C1 segment of cervical spinal cord (tissue), 14 donors: ENCODE results near the gene GDI1.

Source experiments
- DNase-seq, 14 donors: peaks; one replicate each; lab custom pipeline; 2025; lab: John Stamatoyannopoulos, UW

Gene GDI1

GRCh38 chrX:154436374-154436982 lies 476 bp upstream of the GDI1 start:
- DNase-seq, result peak in 1 of 14 donors; percentile 66

- peak in 1 of 14 donors; percentile 3 for DNase-seq
These were observed 1.3 kb downstream of the GDI1 start for GRCh38 chrX:154437971-154438893.

GRCh38 chrX:154439841-154440240 lies 2.9 kb downstream of the GDI1 start:
- DNase-seq, result no peak

- DNase-seq, result peak in 1 of 14 donors; percentile 25
These were observed 3.8 kb downstream of the GDI1 start for GRCh38 chrX:154440623-154441357.

GRCh38 chrX:154441564-154441963 lies 4.6 kb downstream of the GDI1 start:
- DNase-seq, result no peak

GRCh38 chrX:154441984-154442707 lies 5.2 kb downstream of the GDI1 start:
- DNase-seq, result no peak

GRCh38 chrX:154443479-154443910 lies 6.5 kb downstream of the GDI1 start:
- no peak for DNase-seq

GRCh38 chrX:154443992-154444754 lies 7.2 kb downstream of the GDI1 start, which contains the start of gene FAM50A:
Gene FAM50A (plus strand): TSS chrX:154444141. CDS start chrX:154444236, 95 bp downstream.
- DNase-seq, result peak in 11 of 14 donors; percentile 23 to 77 (median 57)

- DNase-seq, result no peak
These were observed 7.8 kb downstream of the GDI1 start for GRCh38 chrX:154444755-154445246.

- no peak for DNase-seq
These were observed 8.8 kb downstream of the GDI1 start for GRCh38 chrX:154445776-154446175.

GRCh38 chrX:154446430-154446829 lies 9.5 kb downstream of the GDI1 start:
- no peak for DNase-seq

GRCh38 chrX:154448484-154448883 lies 11.5 kb downstream of the GDI1 start:
- DNase-seq, result no peak

- DNase-seq, result no peak
These were observed 12.7 kb downstream of the GDI1 start for GRCh38 chrX:154449618-154450017.

- peak in 3 of 14 donors; percentile 7 to 14 (median 7) for DNase-seq
These were observed 13.4 kb downstream of the GDI1 start for GRCh38 chrX:154450312-154450711.

- peak in 3 of 14 donors; percentile 3 to 16 (median 4) for DNase-seq
These were observed 15.9 kb downstream of the GDI1 start for GRCh38 chrX:154452823-154453222.

GRCh38 chrX:154457491-154458115 lies 20.6 kb downstream of the GDI1 start:
- DNase-seq, result peak in 4 of 14 donors; percentile 20 to 73 (median 54)

- peak in 5 of 14 donors; percentile 12 to 73 (median 46) for DNase-seq
These were observed 21.4 kb downstream of the GDI1 start, which contains the start of gene PLXNA3 for GRCh38 chrX:154458116-154458953. Gene PLXNA3 (plus strand): TSS chrX:154458281. CDS start chrX:154460184, 1,903 bp downstream.

GRCh38 chrX:154458954-154459778 lies 22.2 kb downstream of the GDI1 start:
- peak in 6 of 14 donors; percentile 9 to 30 (median 16) for DNase-seq
